Trophoblast cell (in vitro differentiated cells and primary cell): ENCODE measurements around the gene CHTF18.
"Not testable (repeated sequence)": the region's sequence is repeated elsewhere in the genome, so short reads cannot be mapped to it uniquely, and the experiment has no call there.

Experiments used
- DNase-seq, 2 donors: peaks; one replicate each; pipeline ENCODE4 v3.0.0-alpha.2; 2016
- H2AFZ ChIP-seq: 2 replicates; pipeline ENCODE4 v1.6.1; 2013; ENCODE audit warnings: low read length, moderate library complexity, mild to moderate bottlenecking; ENCODE audit not compliant: insufficient read depth, poor library complexity
- H2AK5ac ChIP-seq: 2 replicates; pipeline ENCODE4 v1.6.1; 2013; ENCODE audit warnings: mild to moderate bottlenecking, low read length
- H2BK120ac ChIP-seq: 2 replicates; pipeline ENCODE4 v1.6.1; 2013; ENCODE audit warnings: low read length, mild to moderate bottlenecking, moderate library complexity; ENCODE audit not compliant: insufficient read depth, poor library complexity
- H2BK12ac ChIP-seq: 2 replicates; pipeline ENCODE4 v1.6.1; 2013; ENCODE audit warnings: mild to moderate bottlenecking, low read length, moderate library complexity
- H2BK5ac ChIP-seq: 2 replicates; pipeline ENCODE4 v1.6.1; 2013; ENCODE audit warnings: low read length, low read depth, moderate library complexity, mild to moderate bottlenecking; ENCODE audit not compliant: poor library complexity
- H3K14ac ChIP-seq: 2 replicates; pipeline ENCODE4 v1.6.1; 2013; ENCODE audit warnings: mild to moderate bottlenecking, low read length
- H3K18ac ChIP-seq: 2 replicates; pipeline ENCODE4 v1.6.1; 2013; ENCODE audit warnings: mild to moderate bottlenecking, low read length
- H3K23ac ChIP-seq: 2 replicates; pipeline ENCODE4 v1.6.1; 2013; ENCODE audit warnings: low read length
- H3K27ac ChIP-seq: 2 replicates; pipeline ENCODE4 v1.5.1; 2013; ENCODE audit warnings: low read depth, mild to moderate bottlenecking, inconsistent platforms, low read length, moderate library complexity
- H3K27me3 ChIP-seq: 2 replicates; pipeline ENCODE4 v1.6.1; 2013; ENCODE audit warnings: inconsistent platforms, mild to moderate bottlenecking, low read length, moderate library complexity; ENCODE audit not compliant: insufficient read depth
- H3K36me3 ChIP-seq, 2 experiments: 1 replicate in 1 of 2; 2 replicates in 1 of 2; pipeline ENCODE4 v1.6.1; 2013; ENCODE audit warnings: low read length in 2 of 2, mild to moderate bottlenecking in 2 of 2, moderate library complexity in 1 of 2; ENCODE audit not compliant: insufficient read depth in 2 of 2, control insufficient read depth in 1 of 2
- H3K4ac ChIP-seq: 2 replicates; pipeline ENCODE4 v1.6.1; 2013; ENCODE audit warnings: low read depth, mild to moderate bottlenecking, low read length, moderate library complexity
- H3K4me1 ChIP-seq, 2 experiments: 1 replicate in 1 of 2; 2 replicates in 1 of 2; pipeline ENCODE4 v1.6.1; 2013; ENCODE audit warnings: low read length in 2 of 2, mild to moderate bottlenecking in 2 of 2, moderate library complexity in 1 of 2; ENCODE audit not compliant: insufficient read depth in 2 of 2, control insufficient read depth in 1 of 2
- H3K4me2 ChIP-seq: 2 replicates; pipeline ENCODE4 v1.6.1; 2013; ENCODE audit warnings: inconsistent platforms, mild to moderate bottlenecking, low read length, moderate library complexity
- H3K4me3 ChIP-seq: 2 replicates; pipeline ENCODE4 v1.5.1; 2013; ENCODE audit warnings: mild to moderate bottlenecking, low read depth, low read length, inconsistent platforms
- H3K79me1 ChIP-seq: one replicate; pipeline ENCODE4 v1.6.1; 2013; ENCODE audit warnings: low read length
- H3K79me2 ChIP-seq: 2 replicates; pipeline ENCODE4 v1.6.1; 2013; ENCODE audit warnings: low read length, mild to moderate bottlenecking; ENCODE audit not compliant: control insufficient read depth, insufficient read depth, poor library complexity
- H3K9ac ChIP-seq: 2 replicates; pipeline ENCODE4 v1.6.1; 2013; ENCODE audit warnings: mild to moderate bottlenecking, low read length
- H3K9me3 ChIP-seq: 2 replicates; pipeline ENCODE4 v1.6.1; 2013; ENCODE audit warnings: low read depth, mild to moderate bottlenecking, control low read depth, inconsistent platforms, low read length; ENCODE audit not compliant: insufficient read depth
- H4K12ac ChIP-seq: 2 replicates; pipeline ENCODE4 v1.6.1; 2013; ENCODE audit warnings: low read depth, mild to moderate bottlenecking, low read length, moderate library complexity
- H4K8ac ChIP-seq: 2 replicates; pipeline ENCODE4 v1.6.1; 2013; ENCODE audit warnings: low read depth, mild to moderate bottlenecking, low read length, moderate library complexity
- H4K91ac ChIP-seq: one replicate; pipeline ENCODE4 v1.6.1; 2013; ENCODE audit warnings: low read depth, mild to moderate bottlenecking, low read length, moderate library complexity
- WGBS: extraction: QIAGEN DNeasy Blood & Tissue Kit; methylation state at CpG from one replicate; pipeline ENCODE4 v1.1.7; 2013; ENCODE audit warnings: missing lambda C conversion rate; ENCODE audit not compliant: insufficient read length, insufficient coverage; ENCODE audit errors: extremely low coverage; 5-methylcytosine and 5-hydroxymethylcytosine counted together

The CHTF18 gene

GRCh38 chr16:741986-742629 lies 46.3 kb upstream of the CHTF18 start:
- Histone ChIP-seq H3K4me2 (no peak overlapping the region), H3K9ac (no peak overlapping the region), H4K91ac (no peak overlapping the region), H3K14ac (no peak overlapping the region), H2AFZ (no peak overlapping the region), H3K36me3 (peaks cover 4 to 5% of the 10 kb centered on the region in 2 experiments), H3K27ac (no peak overlapping the region), H3K79me1 (peaks cover 8% of the 10 kb centered on the region), H2AK5ac (no peak overlapping the region), H2BK120ac (no peak overlapping the region), H2BK12ac (no peak overlapping the region), H3K79me2 (peaks cover 7% of the 10 kb centered on the region), H3K9me3 (no peaks in the 10 kb centered on the region), H4K12ac (no peak overlapping the region), H3K27me3 (no peaks in the 10 kb centered on the region), H3K4me3 (no peak overlapping the region), H3K18ac (no peak overlapping the region), H3K23ac (no peak overlapping the region), H3K4me1 (peaks cover 0 to 9% of the 10 kb centered on the region in 2 experiments), H3K4ac (no peak overlapping the region), H2BK5ac (no peak overlapping the region), H4K8ac (peak overlapping the region; percentile 2)
- no CpG with 5 or more reads among the region's 15 CpGs for WGBS
- DNase-seq: no peak

- WGBS: no CpG with 5 or more reads among the region's 14 CpGs
- H3K27ac ChIP-seq, H3K79me2 ChIP-seq, H3K27me3 ChIP-seq, H2AFZ ChIP-seq, H3K23ac ChIP-seq, DNase-seq, H3K18ac ChIP-seq, H2BK120ac ChIP-seq, H3K79me1 ChIP-seq, H3K9ac ChIP-seq, H3K4me1 ChIP-seq, H4K8ac ChIP-seq, H3K4ac ChIP-seq, H2BK12ac ChIP-seq, H4K12ac ChIP-seq, H2AK5ac ChIP-seq, H3K36me3 ChIP-seq, H3K4me2 ChIP-seq, H3K14ac ChIP-seq, H3K9me3 ChIP-seq, H3K4me3 ChIP-seq, H4K91ac ChIP-seq, H2BK5ac ChIP-seq: not testable (repeated sequence)
These were observed 45.5 kb upstream of the CHTF18 start for GRCh38 chr16:742894-743293.

DNA sequence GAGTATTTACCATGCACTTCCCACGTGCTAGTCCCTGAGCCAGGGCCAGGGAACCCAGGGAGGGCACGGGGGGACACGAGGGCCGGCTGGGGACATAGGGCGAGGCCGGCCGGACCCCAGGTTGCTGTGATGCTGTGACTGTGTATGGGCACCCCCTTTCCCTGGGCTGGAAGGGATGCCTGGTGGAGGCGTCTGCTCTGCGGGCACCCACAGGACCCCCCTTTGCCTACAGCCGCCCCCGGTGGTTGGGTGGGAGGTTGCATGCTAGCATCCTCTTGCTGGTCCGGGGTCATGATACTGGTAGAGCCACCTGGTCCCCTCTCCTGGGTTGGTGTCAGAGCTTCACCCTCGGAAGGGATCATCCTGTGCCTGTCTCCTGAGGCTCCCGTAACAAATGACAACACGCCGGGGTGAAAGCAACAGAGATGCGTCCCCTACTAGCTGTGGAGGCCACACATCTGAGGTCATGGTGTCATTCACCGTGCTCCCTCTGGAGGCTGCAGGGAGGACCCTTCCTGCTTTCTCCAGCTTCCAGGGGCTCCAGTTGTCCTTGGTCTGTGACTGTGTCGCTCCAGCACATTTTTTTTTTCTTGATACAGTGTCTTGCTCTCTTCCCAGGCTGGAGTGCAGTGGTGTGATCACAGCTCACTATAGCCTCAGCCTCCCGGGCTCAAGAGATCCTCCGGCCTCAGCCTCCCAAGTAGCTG lies 44.5 kb upstream of the CHTF18 start:
- Histone ChIP-seq H2BK12ac (no peak overlapping the region), H3K9ac (no peak overlapping the region), H3K18ac (no peak overlapping the region), H3K27me3 (no peaks in the 10 kb centered on the region), H3K79me1 (peaks cover 8% of the 10 kb centered on the region), H3K9me3 (no peaks in the 10 kb centered on the region), H3K4me1 (peaks cover 0 to 9% of the 10 kb centered on the region in 2 experiments), H3K27ac (no peak overlapping the region), H4K91ac (no peak overlapping the region), H4K8ac (no peak overlapping the region), H3K14ac (no peak overlapping the region), H3K4ac (no peak overlapping the region), H3K4me2 (no peak overlapping the region), H3K79me2 (peaks cover 7% of the 10 kb centered on the region), H2AK5ac (no peak overlapping the region), H3K4me3 (peak overlapping the region; percentile 1), H2BK5ac (no peak overlapping the region), H3K23ac (no peak overlapping the region), H2BK120ac (no peak overlapping the region), H4K12ac (no peak overlapping the region), H2AFZ (no peak overlapping the region), H3K36me3 (no peaks in the 10 kb centered on the region)
- WGBS: no CpG with 5 or more reads among the region's 21 CpGs
- DNase-seq: no peak

DNA sequence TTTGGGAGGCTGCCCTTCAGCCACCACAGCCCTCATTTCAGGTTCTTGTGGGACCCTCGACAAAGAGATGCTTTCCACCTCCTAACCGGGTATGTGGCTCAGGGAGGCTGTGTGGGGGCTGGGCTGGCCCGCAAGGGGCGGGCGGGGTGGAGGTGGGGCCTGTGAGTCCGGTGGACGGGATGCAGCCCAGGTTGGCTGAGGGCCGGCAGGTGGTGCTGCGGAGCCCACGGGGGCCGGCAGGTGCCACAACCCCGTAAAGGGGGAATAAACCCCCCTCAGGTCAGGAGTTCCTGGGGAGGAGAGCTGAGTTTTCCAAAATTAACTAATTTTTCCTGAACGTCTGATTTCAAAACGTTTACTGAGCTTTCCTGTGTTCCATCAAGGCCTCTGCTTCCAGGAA lies 42.7 kb upstream of the CHTF18 start:
- Histone ChIP-seq H2AK5ac (no peak overlapping the region), H3K14ac (no peak overlapping the region), H3K23ac (no peak overlapping the region), H3K27ac (no peak overlapping the region), H3K9me3 (no peaks in the 10 kb centered on the region), H3K4ac (no peak overlapping the region), H2BK5ac (no peak overlapping the region), H3K4me1 (peaks cover 0 to 2% of the 10 kb centered on the region in 2 experiments), H3K4me2 (no peak overlapping the region), H3K4me3 (no peak overlapping the region), H3K36me3 (no peaks in the 10 kb centered on the region), H4K91ac (no peak overlapping the region), H4K12ac (no peak overlapping the region), H3K27me3 (no peaks in the 10 kb centered on the region), H3K79me2 (peaks cover 2% of the 10 kb centered on the region), H2BK120ac (no peak overlapping the region), H3K9ac (no peak overlapping the region), H3K18ac (no peak overlapping the region), H2BK12ac (no peak overlapping the region), H3K79me1 (peaks cover 3% of the 10 kb centered on the region), H4K8ac (no peak overlapping the region), H2AFZ (no peak overlapping the region)
- DNase-seq: peak in 1 of 2 donors; percentile 37
- no CpG with 5 or more reads among the region's 14 CpGs for WGBS
